Activated CD4-positive, alpha-beta T cell treated with anti-CD3 and anti-CD28 coated beads, Interleukin-2, Interleukin-6, amounts not matched to agents 100 ng/mL and 50 ng/mL, durations not matched to agents 16 hours and 8 hours (primary cell): ENCODE results near the gene CREG2.
"Not testable (repeated sequence)": the region's sequence is repeated elsewhere in the genome, so short reads cannot be mapped to it uniquely, and the experiment has no call there.

ENCODE experiments used
- DNase-seq: peaks from one replicate; pipeline ENCODE4 v3.0.0-alpha.2; 2020

CREG2 gene

DNA sequence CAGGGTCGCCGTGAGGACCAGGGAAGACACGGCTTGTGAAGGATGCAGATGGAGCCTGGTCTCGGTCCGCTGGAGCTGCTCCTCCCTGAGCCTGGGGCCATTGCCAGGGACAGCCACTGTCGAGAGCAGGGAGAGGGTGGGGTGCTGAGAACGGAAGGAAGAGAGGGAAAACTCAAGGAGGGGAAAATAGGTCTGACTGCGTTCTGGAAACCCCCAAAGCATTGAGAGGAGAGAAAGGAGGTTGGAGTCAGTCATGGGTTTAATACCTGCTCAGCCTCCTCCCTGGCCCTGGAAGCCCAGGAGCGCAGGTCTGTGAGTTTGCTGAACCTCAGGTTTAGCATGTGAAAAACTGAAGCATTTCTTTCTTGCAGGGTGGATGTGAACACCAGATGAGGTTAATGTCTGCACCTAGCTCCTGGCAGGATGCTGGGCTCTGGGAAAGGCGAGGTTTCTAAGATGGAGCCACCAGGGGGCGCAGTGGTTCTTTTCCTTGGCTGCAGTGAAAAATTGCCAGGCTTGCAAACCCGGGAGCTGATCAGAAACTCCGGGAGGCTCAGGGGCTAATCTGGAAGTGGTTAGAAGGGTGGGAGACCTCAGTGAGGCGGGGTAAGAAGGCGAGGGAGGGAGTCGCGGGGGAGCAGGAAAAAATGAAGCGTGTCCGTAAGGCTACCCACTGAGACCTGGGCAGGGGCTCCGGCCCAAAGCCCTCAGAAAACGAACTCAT lies 45.2 kb downstream of the CREG2 start:
- DNase-seq = peak; percentile 78

GRCh38 chr2:101341421-101341820 lies 45.9 kb downstream of the CREG2 start:
- DNase-seq = no peak

DNA sequence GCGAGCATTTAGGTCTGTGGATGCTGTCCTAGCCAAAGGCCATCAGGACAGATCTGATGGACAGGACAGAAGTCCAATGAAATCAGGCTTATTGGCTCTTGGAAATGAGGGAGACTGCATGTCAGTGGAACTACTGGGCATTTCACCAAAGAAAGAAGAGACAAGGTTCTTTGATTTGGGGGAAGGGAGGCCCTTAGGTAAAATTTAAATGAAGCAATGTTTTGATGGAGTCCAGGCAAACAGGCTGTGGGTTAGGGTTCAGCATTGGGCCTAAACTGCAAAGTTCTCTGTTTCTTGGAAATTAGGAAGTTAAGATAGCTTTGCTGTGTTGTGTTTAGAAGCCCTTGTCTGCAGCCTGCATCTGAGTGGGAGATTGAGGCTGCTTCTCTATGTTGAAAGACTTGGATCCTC lies 47.2 kb downstream of the CREG2 start:
- DNase-seq = no peak

DNA sequence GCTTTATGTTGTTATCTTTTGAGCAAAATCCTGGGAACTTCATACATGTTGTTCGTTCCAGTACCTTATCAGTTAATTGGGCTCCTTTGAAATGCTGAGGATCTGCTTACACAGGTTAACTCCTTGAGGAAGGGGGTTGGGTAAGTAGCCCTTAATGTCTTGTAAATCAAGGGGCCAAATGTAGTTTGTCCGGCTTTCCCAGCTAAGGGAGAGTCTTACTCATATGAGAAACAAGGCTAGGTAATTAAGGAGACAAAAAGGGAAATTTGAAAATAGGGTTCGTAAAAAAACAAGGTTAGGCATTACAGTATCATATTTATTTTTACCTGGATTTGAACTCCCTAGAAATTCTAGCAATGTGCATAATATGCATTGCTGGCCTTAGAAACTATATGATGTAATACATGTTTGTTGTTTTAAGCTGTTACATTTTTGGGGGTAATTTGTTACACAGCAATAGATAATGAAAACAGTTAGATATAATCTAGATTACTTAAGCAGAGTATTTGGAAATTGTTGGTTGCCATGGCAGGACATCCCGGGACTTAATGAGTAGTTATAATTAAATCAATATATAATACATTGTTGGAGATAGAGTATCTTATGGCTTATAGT lies 47.9 kb downstream of the CREG2 start:
- no peak for DNase-seq

- no peak for DNase-seq
These were observed 49.4 kb downstream of the CREG2 start for GRCh38 chr2:101337877-101338276.

- DNase-seq = no peak
These were observed 54.2 kb downstream of the CREG2 start for GRCh38 chr2:101332885-101333766.

GRCh38 chr2:101331202-101331601 lies 56.1 kb downstream of the CREG2 start:
- no peak for DNase-seq

DNA sequence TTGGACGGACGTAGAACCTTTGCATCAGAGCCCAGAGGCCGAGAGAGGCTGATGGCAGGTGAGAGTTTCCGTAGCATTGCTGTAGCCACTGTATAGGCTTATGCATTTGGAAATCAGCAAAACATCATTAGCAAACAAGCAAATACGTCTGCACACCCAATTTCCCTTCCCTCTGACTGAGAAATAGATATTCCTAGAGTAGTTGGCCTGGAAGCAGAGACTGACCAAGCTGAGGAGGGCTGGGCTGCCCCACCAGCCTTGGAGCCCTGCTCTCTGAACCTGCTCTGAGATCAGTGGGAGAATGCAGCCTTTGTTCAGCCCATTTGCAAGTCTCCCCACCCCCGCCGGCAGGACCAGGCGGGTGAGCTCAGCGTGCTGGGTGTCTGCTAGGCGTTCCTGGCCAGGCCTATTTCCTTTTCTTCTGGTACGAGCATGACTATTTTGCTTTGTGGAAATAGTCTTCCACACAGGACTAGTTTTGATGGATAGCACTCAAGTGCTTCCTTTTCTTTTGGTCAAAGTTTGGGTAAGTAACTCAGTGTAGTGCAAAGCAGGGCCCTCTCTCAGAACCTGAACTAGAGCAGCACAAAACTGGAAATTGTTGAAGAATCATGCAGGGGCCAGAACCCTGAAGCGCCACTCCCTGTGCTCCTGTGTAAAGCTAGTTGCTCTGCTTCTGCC lies 56.9 kb downstream of the CREG2 start:
- DNase-seq = peak; percentile 15

DNA sequence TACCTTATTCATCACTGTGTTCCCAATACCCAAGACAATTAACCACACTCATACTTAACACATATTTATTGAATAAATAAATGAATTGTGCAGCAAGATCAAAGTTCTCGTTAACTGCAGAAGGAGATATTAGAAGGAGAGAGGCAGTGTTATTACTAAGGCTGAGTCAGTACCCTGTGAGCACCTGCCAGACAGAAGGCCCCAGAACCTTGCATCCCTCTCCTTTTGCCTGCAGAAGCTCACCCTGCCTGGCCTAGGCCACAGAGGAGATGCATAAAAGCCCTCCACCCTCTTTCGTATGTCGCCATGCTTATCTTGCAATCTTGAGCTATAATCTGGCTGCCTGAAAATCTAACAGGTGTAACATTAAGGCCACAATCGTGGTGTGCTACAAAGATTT lies 58.3 kb downstream of the CREG2 start:
- no peak for DNase-seq

- DNase-seq = peak; percentile 85
These were observed 58.8 kb downstream of the CREG2 start for GRCh38 chr2:101328474-101329007.

- no peak for DNase-seq
These were observed 59.4 kb downstream of the CREG2 start for GRCh38 chr2:101327863-101328394.

DNA sequence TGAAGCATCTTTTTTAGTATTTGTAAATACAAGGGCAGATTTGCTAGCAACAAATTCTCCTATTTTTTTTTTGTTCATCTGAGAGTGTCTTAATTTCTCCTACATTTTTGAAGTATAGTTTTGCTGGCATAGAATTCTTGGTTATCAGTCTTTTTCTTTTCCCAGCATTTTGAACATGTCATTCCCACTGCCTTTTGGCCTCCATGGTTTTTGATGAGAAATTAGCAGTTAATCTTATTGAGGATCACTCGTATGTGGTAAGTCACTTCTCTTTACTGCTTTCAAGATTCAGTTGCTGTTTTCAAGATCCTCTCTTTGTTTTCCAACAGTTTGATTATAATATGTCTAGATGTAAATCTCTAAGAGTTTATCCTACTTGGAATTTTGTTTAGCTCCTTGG lies 61.9 kb downstream of the CREG2 start:
- DNase-seq = no peak

- not testable (repeated sequence) for DNase-seq
These were observed 70.7 kb downstream of the CREG2 start for GRCh38 chr2:101316568-101316967.

DNA sequence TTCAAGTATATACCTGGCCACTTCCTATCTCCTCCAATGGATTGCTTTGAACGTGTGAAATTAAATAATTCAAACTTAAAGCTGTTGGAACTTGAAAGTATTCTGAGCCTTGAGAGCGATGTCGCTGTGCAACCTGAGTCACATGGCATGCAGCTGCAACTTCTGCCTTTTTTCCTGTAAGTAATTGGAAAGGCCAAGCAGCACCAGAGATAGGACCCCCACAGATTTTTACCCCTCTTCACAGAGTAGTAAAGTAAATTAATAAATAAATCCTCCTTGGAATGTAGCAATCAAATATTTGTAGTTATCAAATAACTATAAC lies 75.6 kb downstream of the CREG2 start:
- DNase-seq = no peak

DNA sequence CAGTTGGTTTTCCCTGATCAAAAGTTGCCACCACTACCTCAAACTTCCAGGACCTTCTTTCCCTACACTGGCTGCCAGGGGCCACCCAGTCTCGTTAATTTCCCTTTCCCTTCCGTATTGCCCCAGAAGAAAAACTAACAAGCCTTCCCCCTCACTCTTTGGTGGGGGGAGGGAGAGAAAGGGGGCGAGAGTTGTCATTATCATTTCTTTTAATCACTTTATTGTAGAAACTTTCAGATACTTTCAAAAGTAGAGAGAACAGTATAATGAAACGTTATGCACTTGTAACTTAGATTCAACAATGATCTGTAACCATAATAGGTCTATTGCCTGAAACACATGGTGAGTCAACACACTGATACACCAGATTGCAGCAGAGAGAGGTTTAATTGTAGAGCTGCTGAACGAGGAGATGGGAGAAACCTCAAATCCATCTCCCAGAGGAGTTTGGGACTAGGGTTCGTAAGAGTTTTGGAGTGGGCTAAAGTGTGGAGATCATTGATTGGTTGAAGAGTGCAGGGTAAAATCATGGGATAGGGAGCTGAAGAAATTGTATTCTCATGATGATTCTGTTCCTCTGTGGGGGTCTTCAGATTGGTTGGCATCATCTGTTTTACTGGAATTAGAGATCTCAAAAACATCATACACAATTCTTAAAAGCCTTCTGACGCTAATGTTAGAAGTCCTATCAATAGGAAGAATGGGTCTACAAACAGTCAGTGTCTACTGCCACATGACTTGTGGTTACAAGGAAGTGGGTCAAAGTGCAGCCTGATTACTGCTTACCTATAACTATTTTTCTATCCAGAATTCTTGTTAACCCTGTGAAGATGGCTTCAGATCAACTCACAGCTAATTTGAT lies 76.2 kb downstream of the CREG2 start:
- DNase-seq = no peak

GRCh38 chr2:101310090-101310833 lies 77.0 kb downstream of the CREG2 start:
- no peak for DNase-seq

DNA sequence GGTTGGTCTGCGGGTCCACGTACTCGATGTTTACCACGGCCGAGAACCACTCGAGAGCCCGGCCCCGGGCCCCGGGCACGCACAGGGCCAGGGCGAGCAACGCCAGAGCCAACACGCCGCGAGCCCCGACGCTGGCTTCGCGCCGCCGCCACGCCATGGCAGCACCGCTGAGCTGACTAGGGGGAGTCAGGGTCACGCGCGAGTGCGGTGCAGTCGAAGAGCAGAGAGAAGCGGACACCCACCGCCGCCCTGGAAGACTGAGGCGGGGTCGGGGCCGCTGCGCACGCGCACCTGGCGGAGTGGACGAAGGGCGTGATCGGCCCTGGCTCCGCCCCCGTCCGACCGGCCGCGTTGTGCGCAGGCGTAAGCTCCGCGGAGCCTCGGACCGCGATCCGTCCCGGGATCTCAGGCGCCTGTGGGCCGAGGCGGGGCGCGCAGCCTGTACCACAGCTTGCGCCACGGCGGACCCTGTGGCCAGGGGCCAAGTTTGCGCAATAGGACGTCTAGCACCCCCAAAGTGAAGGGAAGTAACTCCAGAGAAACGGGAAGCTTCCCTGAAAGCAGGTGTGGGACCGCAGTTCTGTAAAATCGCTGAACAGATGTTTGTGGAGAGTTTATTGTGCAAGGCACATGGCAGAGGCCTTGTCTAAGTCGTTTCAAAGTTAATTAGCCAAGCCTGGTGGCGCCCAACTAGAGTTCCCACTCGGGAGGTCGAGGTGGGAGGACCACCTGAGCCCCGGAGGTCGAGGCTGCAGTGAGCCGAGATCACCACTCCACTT lies 78.7 kb downstream of the CREG2 start, which contains the start of gene RNF149:
Gene RNF149 (minus strand): TSS at position 270 of the 779 bp plus-strand sequence. CDS start 113 bp downstream, at position 157.
- DNase-seq = peak; percentile 95

GRCh38 chr2:101307950-101308431 lies 79.3 kb downstream of the CREG2 start:
- peak; percentile 42 for DNase-seq

DNA sequence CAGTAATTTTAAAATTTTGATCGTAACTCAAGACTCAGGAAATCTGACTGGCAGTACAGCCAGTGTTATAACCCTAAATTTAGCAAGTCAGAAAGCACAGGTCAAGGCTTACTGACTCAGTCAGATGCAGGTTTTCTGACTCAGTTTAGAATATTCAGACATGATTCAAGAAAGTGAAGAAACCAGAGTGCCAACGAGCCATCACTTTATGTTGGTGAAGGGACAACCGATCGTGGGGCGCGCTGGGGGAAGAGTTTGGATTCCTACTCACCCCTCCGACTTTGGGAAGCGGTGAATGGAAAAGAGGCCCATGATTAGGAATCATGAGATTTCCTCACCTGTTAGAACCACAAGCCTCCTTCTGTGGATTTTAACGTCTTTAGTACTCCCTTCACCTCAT lies 79.8 kb downstream of the CREG2 start:
- DNase-seq = peak; percentile 60

DNA sequence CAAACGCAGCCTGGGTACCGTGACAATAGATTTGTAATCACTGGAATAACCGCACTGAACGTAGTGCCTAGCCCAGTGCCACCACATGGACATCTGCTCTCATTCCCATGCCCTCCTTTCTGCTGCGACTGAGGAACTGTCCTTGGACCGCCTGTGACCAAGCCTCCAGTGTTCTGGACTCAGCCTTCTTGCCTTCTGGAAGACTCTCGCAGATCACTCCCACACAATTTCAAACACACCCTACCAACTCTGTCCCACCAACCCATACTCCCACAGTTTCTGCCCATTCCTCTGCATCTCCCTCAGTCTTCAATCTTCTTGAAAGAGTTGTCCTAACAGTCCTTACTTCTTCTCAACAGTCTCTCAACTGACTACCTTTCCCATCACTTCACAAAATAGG lies 80.9 kb downstream of the CREG2 start:
- DNase-seq = peak; percentile 40
